ENCODE measurements around the gene UQCRHL.

- TF ChIP-seq KDM1A (IDR thresholded peaks at IDR 0.05; ENCODE audit: borderline replicate concordance, low read length) (no peak), BRCA1 (IDR thresholded peaks at IDR 0.05; ENCODE audit: low read depth, low read length) (no peak), POLR2AphosphoS5 (IDR thresholded peaks at IDR 0.05; ENCODE audit: low read depth, low read length) (no peak), POLR2A (IDR thresholded peaks at IDR 0.05; ENCODE audit: control extremely low read depth in 1 of 2, low read depth in 2 of 2, low read length in 2 of 2) (no peak), CTCF (IDR thresholded peaks at IDR 0.05; ENCODE audit: control extremely low read depth in 1 of 3, insufficient read depth in 1 of 3, low read depth in 1 of 3, low read length in 3 of 3) (peak in 1 of 3 experiments; percentile 20; a peak in 2 of 4 replicates), EZH2 (IDR thresholded peaks at IDR 0.05; ENCODE audit: low read depth, low read length, severe bottlenecking) (no peak), CREB1 (IDR thresholded peaks at IDR 0.05) (no peak), TAF1 (IDR thresholded peaks at IDR 0.05; ENCODE audit: low read depth, low read length) (no peak), JUND (IDR thresholded peaks at IDR 0.05; ENCODE audit: low read length) (no peak)
These were observed 44.9 kb downstream of the UQCRHL start for GRCh38 chr1:15762546-15762945.

All from H1 (cell line).